HG02642 (cell line): ENCODE results near the gene ENTR1.

Experiments used
- ATAC-seq: cut with Tn5 transposase; IDR thresholded peaks from one replicate; pipeline ENCODE4 v1.9.1; 2021; ENCODE audit warnings: mild to moderate bottlenecking; ENCODE audit not compliant: unreplicated experiment, poor library complexity

The ENTR1 gene

DNA sequence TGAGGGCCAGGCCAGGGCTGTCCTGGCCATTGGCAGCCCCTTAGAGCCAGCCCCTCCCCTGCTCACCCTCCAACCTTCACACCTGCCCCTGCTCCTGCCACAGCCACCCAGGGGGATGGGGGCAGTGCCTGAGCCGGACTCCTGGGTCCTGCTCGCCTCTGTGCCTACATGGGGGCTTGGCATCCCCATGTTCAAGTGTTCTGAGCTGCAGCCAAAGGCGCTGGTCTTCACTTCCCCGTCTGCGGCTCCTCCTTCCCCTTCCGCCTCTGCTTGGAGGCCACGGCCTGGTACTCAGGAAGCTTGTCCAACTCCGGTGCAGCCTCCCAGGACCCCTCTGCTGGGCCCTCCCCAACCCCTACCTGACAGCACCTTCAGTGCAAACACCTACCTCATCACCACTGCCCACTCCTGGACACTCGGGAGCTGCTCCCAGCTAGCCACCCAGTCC, 44.6 kb downstream of the ENTR1 start:
- ATAC-seq: no peak

DNA sequence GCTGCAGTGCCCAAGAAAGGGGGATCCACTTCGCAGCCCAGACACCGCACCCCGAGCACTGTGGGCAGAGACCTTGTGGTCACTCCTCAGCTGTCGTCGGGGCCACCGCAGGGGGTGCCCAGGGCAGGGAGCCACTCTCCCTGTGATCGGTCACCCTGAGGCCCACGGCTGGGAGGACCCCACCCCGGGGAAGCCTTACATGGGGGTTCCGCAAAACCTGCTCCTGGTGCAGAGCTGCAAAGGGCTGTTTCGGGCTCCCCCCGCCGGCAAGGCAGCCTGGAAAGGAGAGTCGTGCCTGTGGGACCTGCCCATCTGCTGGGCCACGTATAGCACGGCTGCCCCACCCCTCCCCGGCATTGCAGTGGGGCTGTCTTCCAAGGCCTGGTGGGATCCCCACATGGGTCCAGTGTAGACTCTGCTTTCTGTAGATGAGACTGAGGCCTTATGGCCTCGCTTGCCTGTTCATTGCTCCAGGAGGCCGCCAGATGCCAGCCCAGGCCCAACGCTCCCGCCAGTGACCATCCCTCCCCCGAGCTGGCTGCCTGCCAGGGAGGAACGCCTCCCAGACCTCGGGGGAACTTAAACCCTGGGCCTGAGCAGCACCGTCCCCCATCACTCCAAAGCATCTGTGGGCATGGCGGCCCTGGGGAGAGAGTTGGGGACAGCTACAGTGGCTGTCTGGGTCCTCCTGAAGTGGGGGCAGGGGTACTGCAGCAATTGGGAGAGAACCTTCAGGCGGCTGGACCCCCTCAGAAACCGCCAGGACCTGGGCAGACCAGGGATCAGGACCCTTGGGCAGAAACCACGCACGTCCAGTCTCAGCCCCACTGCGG, 45.3 kb downstream of the ENTR1 start:
- no peak for ATAC-seq

DNA sequence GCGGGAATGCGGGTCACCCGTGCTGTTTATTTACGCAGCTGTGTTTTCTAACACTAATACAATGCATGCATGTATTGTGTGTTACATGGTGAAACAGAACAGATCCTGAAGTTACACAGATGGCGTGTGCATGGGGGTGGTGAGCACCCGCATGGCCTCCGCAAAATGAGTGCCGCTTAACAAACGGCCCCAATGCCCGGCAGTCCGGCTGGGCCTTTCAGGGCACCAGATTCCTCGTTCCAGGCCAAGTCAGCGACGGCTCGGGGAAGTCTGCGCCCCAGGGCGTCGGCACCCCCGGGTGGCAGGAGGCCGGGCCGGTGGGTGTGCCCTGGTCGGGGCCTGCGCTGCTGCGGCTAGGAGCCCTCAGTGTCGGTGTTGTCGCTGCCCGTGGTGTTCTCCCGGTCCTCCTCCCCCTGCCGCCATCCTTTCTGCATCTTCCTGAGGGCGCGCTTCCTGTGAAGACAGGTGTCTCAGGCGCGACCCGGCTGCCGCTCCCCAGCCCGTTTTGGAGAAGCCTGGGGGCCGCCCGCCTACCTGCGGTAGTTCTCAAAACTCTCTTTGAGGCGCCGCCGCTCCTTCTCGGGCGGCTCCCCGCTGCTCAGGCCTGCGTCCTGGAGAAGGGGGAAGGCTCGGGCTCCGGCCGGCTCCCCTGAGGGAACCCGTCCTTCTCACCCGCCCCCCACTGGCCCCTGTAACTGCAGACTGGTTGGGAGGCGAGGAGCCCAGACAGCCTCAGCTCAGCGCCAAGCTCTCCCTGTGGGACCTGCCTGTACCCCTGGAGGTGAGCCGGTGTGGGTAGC, 46.3 kb downstream of the ENTR1 start:
- ATAC-seq: peak; percentile 10

DNA sequence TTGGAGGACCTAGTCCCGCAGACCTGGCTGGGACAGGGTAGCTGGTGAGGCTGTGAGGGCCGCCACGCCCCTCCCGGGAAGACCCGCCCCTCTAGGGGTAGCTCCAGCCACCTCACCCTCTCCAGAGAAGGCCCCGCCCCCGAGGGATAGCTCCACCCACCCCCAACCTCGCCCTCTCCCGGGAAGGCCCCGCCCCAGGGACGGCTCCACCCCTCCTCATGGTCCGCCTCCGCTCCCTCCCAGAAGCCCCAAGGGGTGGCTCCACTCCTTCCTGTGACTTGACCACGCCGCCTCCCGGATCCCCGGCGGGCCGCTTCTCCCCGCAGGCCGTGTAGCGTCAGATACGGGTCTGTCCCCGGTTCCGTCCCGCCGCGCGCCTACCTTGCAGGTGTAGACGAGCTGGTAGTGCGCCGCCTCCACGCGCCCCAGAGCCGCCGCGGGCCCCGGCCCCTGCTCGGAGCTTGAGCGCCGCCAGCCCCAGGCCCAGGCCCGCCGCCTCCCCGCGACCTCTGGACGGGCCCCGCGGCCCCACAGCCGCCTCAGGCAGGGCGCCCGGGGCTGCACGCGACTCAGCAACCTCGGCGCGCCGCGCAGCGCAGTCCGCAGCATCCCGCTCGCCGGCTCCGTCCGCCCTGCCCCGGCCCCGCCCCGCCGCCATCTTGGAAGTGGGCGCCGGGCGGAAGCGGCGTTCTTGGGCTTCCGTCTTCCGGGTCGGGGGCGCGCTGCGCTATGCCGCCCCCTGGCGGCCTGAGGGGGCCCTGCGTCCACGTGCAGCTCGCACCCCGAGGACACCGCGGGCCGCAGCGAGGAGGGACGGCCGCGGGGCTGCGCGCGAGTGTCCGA, 47.1 kb downstream of the ENTR1 start, which contains the start of gene DNLZ:
DNLZ (minus strand) TSS at position 639 of the 843 bp plus-strand sequence; CDS start at position 609, 30 bp downstream.
- ATAC-seq: peak; percentile 78

DNA sequence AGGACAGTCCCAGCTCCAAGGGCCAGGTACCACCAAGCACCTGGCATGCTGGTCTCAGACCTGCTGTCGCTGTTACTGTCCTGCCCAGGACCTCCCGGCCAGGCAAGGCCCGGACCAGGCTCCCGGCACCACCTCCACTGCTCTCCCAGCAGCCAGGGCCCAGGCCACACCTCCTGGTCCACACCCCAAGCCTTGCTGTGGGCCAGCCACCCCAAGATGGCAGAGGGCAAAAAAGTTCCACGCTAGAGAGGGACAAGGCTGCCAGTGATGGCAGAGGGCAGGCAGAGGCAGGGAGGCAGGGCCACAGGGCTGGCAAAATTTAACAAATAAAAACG, 48.0 kb downstream of the ENTR1 start:
- ATAC-seq: no peak

DNA sequence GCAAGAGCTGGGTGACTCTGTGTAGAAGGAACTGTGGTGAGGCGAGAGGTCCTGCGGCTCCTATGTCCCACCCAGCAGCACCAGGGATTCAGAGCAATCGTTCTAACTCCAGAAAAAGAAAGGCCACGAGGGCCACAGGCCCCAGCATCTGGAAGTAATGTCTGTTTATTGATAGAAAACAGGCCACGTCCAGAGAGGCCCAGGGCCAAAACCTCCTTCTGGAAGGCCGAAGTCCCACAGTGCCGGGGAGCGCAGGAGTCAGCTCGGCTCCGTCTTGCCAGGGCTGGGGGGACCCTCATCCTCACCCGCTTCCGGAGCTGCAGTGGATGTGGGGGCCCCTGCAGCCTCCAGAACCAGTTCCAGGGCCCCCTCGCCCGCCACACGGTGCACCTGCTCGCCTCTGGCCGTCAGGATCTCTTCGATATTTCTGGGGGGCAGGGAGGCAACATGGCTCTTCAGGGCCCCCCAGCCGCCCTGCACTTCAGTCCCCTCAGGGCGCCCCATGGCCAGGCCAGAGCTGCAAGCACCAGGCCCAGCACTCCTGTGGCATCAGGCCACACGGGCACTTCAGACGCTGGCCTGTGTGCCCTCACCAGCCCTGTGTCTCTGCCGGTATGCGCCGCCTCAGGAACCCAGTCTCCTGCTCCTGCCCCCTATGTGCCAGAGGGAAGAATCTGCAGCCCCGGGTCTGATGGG, 48.5 kb downstream of the ENTR1 start:
- ATAC-seq: no peak

DNA sequence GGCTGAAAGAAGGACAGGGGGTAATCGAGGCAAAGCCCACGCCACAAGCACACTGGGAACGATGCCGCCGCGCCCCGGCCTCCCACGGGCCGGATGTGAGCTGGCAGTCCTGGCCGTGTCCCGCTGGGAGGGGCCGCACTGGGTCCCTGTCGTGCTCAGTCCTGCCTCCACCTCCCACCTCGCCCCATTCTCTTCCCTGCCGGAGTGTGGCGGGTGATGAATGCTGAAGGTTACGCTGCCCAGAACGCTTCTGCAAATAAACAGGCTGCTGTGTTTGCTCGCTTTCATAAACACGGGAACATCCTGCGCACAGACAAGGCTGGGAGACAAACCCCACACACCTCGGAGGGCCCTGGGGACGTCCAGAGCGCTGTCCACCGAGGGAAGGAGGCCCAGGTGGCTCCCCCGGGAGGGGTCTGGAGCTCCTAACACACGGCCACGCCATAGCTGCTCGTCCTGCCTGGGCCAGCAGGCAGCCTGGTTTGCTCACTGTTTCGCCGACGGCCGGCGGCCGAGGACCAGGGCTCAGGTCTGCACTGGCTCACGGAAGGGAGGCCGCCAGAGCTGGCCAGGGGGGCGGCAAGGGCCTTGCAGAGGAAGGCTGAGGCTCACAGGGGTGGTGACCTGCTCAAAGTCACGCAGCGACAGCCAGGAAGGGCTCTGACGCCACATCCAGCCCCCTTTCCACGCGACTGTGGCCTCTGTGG, 49.2 kb downstream of the ENTR1 start:
- ATAC-seq: no peak

DNA sequence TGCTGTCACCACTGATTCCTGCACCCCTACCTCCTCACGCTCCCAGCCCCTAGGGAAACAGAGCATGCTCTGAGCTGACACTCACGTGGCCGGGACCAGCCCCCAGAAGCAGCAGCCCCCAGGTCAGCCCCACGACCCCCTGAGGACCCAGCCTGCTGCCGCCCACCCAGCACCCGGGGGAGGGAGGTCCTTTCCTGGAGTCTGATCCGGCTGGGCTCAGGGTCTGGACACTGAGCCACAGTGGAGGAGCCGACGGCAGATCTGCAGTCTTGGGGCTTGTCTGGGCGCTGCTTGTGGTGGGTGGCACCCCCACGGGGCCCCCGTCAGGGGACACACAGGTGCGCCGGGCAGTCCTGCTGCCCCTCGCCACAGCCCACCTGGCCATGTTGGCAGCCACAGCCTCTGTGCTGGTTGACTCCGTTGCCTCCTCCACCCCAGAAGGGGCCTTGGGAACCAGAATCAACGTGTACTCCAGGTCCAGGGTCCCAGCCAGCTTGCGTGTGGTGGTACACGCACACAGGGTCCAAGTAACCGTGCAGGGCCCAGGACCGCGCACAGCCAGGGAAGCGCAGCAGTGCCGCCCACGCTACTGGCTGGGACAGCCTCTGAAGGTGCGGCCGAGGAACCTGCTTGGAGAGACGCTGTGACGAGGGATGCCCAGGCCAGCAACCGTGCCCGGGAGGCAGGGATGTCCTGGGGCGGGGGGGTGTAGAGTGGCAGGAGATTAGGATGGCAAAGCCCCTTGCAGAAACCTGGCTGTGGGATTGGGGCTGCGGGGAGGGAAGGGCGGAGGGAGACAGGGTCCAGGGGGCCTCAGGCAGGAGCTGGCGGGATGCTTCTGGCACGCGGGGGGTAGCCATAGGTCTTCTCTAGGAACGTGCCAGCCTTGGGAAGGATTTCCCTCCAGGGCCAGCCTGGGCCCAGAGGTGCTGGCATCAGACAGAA, 50.4 kb downstream of the ENTR1 start:
- ATAC-seq: no peak

DNA sequence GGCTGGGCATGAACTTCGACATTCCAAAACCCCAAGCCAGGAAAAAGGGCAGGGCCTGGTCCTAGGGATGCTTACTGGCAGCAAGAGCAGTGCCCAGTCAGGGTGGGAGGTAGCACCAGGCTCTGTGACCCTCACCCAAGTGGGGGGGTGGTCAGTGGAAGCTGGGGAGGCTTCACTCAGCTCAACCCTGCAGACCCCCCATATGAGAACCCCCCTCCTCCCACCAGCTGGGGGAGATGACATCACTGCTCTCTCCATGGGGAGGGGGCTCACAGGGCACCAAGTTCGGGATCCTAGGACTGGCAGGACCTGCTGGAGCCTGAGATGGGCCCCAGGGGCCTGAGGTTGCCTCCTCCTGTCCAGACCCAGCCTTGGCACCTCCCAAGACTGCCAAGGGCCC, 51.5 kb downstream of the ENTR1 start:
- ATAC-seq: no peak

DNA sequence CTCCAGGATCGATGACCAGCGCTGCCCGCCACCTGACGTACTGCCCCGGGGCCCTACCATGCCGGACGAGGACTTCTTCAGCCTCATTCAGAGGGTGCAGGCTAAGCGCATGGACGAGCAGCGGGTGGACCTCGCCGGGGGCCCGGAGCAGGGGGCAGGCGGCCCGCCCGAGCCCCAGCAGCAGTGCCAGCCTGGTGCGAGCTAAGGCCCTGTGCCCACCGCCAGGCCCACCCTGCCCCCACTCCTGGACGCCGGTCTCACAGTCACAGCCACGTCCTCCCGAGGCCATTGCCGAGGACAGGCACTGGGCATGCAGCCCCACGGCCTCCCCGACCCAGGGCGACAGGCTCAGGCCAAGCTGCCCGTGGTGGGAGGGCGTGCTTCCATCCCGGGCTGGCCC, 52.4 kb downstream of the ENTR1 start:
- ATAC-seq: no peak

DNA sequence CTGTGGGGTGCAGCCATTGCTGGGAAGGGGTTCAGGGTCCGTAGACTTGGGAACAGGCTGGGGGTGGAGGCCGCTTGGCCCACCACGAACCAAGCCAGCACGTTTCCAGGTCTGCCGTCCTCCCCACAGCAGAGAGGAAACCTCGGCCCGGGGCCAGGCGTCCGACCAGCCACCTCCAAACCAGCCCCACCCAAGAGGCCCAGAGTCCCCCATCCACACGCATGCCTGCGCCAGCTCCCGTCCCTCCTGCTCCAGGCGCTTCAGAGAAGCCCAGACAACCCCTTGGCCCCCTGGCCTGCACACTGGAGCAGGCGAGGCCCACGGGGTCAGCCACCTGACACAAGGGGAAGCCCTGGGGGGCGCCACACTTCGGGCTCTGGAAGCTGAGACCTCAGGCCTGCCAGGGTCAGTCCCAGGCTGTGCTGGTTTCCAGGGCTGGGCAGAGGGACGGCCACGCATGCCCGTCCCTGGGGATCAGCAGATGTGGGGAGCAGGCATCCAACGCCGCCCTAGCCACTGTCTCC, 53.1 kb downstream of the ENTR1 start:
- ATAC-seq: no peak

DNA sequence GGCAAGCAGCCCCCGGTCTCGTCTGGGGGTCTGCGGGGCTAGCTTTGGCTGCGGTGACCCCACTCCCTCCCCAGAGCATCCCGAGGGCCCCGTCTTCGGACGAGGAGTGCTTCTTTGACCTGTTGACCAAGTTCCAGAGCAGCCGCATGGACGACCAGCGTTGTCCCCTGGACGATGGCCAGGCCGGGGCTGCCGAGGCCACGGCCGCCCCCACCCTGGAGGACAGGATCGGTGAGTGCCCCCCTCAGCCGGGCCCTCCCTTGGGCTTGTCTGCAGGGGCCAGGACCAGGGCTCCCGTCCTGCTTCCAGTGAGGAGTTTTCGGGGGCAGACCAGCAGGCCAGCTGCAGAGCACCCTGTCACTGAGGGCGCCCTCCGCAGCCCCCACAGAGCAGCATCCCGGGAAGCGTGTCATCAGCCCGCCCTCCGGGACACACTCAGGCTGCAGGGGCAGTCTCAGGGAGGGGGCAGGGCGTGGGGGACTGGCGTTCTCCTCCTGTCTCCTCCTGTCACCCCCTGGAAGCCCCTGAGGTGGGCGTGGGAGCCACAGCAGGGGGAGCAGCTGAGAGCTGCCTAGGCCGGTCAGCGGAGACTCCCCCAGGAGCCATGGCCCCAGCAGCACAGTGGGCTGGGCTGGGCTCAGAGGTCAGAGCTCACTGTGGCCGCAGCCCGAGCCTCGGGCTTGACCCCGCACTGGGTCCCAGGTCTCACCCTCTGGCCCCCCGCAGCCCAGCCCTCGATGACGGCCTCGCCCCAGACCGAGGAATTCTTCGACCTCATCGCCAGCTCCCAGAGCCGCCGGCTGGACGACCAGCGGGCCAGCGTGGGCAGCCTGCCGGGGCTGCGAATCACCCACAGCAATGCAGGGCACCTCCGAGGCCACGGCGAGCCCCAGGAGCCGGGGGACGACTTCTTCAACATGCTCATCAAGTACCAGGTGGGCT, 54.5 kb downstream of the ENTR1 start:
- ATAC-seq: no peak

DNA sequence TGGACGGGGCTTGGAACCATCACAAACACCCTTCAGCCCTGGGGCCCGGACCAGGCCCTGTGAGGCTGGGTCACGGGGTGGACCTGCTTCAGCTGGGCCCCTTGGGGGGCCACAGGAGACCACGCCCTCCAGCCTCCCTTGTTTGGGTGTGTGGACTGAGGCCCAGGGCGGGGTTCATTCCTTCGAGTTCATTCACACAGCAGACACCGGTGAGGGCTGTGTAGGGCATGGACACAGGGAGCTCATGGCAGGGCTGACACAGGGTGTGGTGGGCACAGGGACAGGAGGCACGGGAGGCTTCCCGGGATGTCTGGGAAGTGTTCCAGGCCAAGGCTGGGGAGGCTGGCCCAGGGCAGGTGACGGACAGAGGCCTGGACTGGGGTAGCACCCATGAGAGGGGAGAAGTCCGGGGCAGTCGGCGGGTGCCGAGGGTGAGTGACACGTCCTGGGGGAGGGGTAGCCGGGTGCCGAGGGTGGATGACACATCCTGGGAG, 55.8 kb downstream of the ENTR1 start:
- ATAC-seq: no peak

DNA sequence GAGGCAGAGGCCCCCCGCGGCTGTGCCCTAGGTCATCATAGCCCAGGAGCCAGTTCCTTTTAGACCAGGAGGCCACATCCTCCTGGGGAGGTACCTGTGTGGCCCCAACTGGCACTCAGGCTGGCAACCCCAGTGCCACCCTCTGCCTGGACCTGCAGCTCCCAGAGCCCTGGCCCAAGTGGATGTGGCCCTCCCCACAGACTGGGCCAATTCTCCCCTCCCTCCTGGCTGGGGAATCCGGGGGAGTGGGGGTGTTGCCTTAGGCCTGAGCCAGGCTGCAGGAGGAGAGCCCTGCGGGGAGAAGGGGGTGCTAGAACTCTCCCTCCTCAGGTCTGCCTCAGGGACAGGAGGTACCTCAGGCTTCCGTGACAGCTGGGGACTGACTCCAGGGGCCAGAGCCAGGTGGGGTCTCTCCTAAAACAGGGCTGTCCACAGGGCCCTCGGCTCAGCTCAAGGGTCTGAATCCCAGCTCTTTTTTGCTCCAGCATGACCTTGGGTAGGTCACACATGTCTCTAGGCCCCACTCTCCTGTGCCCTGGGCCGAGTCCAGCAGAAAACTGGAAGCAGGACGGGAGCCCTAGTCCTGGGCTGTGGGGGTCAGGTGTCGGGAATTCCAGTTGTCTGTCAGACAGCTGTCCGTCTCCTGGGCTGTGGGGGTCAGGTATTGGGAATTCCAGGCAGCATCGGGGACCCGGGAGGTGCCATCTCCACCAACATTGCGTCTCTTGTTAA, 56.5 kb downstream of the ENTR1 start:
- ATAC-seq: no peak

DNA sequence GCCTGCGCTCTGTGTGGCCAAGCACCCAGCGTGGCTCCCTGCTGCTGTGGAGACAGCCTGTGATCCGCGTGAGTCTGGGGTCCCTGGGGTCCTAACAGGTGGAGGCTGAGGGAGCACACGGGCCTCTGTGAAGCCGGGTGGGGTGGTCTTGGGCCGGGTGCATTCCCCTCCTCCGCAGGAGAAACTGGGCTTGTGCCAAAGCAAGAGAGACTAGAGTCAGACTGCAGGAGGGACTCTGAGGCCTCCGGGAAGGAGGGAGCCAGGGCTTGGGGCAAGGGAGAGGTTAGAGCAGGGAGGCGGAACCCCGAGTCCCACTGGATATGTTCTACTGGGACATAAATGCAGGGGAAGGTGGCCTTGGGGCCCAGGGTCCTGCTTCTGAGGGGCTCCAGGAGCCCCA, 57.3 kb downstream of the ENTR1 start:
- no peak for ATAC-seq

DNA sequence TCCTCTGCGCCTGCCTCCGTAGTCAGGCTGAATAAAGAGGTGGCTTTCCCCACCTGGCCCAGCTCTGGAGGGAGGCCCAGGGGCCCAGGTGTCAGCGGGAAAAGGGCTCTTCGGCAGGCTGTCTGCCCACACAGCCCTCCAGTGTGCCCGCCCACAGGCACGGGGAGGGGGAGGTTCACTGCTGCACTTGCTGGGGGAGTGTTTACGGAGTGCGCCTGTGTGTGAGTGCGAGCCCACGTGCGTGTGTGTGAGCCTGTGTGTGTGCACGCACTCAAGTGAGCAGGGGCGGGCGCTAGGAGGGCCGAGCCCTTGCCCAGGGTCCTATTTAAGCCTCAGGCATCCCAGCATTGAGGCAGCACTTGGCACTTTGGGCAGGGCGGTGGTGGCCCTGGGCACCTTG, 57.7 kb downstream of the ENTR1 start:
- ATAC-seq: no peak
